Chondrocyte (in vitro differentiated cells): ENCODE results near the gene TMOD4. TPM values are rescaled to one million over a fixed set of nuclear protein-coding genes. Genes with fewer than 3 reads are reported as not detected.
A peak's percentile ranks its signal among the peaks of the same experiment; 100 is the strongest.

Source experiments
- DNase-seq: peaks from one replicate; pipeline ENCODE4 v3.0.0; 2021; ENCODE audit warnings: mixed read lengths, low spot score
- H3K27ac Mint-ChIP-seq: one replicate; pipeline ENCODE4 v1.8.0; 2021; ENCODE audit warnings: mild to moderate bottlenecking, moderate library complexity, mixed read lengths; ENCODE audit not compliant: unreplicated experiment
- H3K27me3 Mint-ChIP-seq: 2 replicates; pipeline ENCODE4 v1.8.0; 2021; ENCODE audit warnings: low read depth, mixed read lengths
- H3K36me3 Mint-ChIP-seq: 2 replicates; pipeline ENCODE4 v1.8.0; 2021; ENCODE audit warnings: low read depth, mixed read lengths
- H3K4me1 Mint-ChIP-seq: 2 replicates; pipeline ENCODE4 v1.8.0; 2021; ENCODE audit warnings: low read depth, mild to moderate bottlenecking, mixed read lengths
- H3K4me3 Mint-ChIP-seq: one replicate; pipeline ENCODE4 v1.8.0; 2021; ENCODE audit warnings: mild to moderate bottlenecking, moderate library complexity, mixed read lengths; ENCODE audit not compliant: unreplicated experiment
- H3K9me3 Mint-ChIP-seq: 2 replicates; pipeline ENCODE4 v1.8.0; 2021; ENCODE audit warnings: low read depth, mixed read lengths
- CTCF ChIP-seq: fragments of 200-600 bp; sonication (generic); IDR thresholded peaks from 2 replicates; pipeline ENCODE4 v1.5.0; 2021; ENCODE audit warnings: antibody characterized with exemption, mild to moderate bottlenecking, moderate library complexity
- total RNA-seq: library from RNA; stranded (reverse); gene quantifications from 3 replicates; pipeline ENCODE4 v1.2.1, GENCODE V29; 2021

TMOD4 gene
- total RNA-seq, 1 donor from 2014 or later, result 0.60 TPM

DNA sequence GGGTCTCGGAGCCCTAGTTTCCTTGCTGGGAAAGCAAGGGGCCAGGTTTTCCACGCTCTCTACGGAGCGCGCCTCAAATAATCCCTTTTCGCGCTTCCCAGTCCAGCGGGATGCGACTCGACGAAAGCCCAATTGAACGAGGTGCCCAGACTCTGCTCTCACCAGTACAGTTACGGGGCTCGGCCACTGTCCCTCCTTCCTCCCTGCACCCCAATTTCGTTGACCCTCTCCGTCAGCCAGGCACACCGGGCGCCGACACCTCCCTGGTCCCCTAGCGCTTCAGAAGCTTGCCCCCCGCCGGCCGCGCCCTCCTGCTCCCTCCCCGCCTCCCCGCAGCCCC is 29.7 kb downstream of the TMOD4 start:
- Mint-ChIP-seq H3K4me1 (peaks cover 36% of the 10 kb centered on the region), H3K9me3 (no peaks in the 10 kb centered on the region), H3K27me3 (no peaks in the 10 kb centered on the region), H3K36me3 (peaks cover 2% of the 10 kb centered on the region), H3K4me3 (peak overlapping the region; percentile 88), H3K27ac (no peak overlapping the region)
- no peak for TF ChIP-seq CTCF
- no peak for DNase-seq

GRCh38 chr1:151145304-151146071 is 30.3 kb downstream of the TMOD4 start:
- TF ChIP-seq CTCF, result no peak
- Mint-ChIP-seq H3K27me3 (no peaks in the 10 kb centered on the region), H3K36me3 (peaks cover 2% of the 10 kb centered on the region), H3K9me3 (no peaks in the 10 kb centered on the region), H3K4me3 (peak overlapping the region; percentile 88), H3K4me1 (peaks cover 36% of the 10 kb centered on the region), H3K27ac (no peak overlapping the region)
- DNase-seq, result no peak

DNA sequence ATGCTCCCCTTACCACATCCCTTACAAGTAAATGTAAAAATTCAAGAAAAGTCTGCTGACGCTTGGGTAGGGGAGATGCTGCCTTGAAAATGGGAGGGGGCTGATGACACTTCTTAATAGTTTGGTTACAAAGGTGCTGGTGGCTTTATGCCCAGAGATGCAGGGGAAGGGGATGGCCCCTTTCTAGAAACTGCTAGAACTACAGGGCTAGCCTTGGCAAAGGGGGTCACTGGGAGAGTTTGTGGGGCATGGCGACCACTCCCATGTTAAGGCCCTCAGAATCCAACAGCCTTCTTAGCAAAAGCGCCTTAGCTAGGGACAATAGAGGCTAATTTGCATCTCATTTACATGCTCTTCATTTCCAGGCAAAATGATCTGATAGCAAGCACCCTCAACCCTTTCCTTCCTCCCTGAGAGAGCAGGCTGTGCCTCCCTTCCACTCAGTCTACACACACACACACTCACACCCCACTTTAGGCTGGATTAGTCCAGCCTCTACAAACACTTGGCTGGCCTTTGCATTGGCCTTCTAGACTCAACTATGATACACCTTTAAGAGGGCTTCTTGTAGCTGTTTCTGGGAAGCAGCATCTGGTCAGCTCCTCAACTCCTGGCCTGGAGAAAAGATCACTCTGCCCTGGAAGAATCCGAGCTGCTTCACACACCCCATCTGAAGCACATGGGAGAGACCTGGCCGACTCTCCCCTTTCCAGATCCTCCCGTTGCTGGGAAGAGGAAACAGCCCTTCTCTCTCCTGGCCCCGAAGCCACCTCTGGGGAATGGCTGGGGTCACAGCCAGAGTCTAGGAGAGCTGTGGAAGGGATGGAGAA is 31.1 kb downstream of the TMOD4 start:
- H3K27me3 Mint-ChIP-seq, result no peaks in the 10 kb centered on the region
- no peaks in the 10 kb centered on the region for H3K9me3 Mint-ChIP-seq
- H3K4me1 Mint-ChIP-seq, result peaks cover 36% of the 10 kb centered on the region
- H3K4me3 Mint-ChIP-seq, result no peak overlapping the region
- peak overlapping the region; percentile 1 for H3K27ac Mint-ChIP-seq
- H3K36me3 Mint-ChIP-seq, result no peaks in the 10 kb centered on the region
- DNase-seq, result peak; percentile 50
- no peak for TF ChIP-seq CTCF

GRCh38 chr1:151143986-151144385 is 31.8 kb downstream of the TMOD4 start:
- no peak overlapping the region for H3K27ac Mint-ChIP-seq
- TF ChIP-seq CTCF, result no peak
- H3K9me3 Mint-ChIP-seq, result no peaks in the 10 kb centered on the region
- no peaks in the 10 kb centered on the region for H3K36me3 Mint-ChIP-seq
- DNase-seq, result peak; percentile 37
- no peak overlapping the region for H3K4me3 Mint-ChIP-seq
- peaks cover 36% of the 10 kb centered on the region for H3K4me1 Mint-ChIP-seq
- H3K27me3 Mint-ChIP-seq, result no peaks in the 10 kb centered on the region

- DNase-seq, result peak; percentile 61
- Mint-ChIP-seq H3K36me3 (no peaks in the 10 kb centered on the region), H3K27me3 (no peaks in the 10 kb centered on the region), H3K4me1 (peaks cover 36% of the 10 kb centered on the region), H3K9me3 (no peaks in the 10 kb centered on the region), H3K4me3 (no peak overlapping the region), H3K27ac (no peak overlapping the region)
- TF ChIP-seq CTCF, result no peak
Observed at GRCh38 chr1:151143057-151143435, 32.7 kb downstream of the TMOD4 start.
